A549 (cell line): ENCODE measurements around the gene SLC39A10. TPM values are rescaled to one million over a fixed set of nuclear protein-coding genes. Genes with fewer than 3 reads are reported as not detected.
A peak's percentile ranks its signal among the peaks of the same experiment; 100 is the strongest.

Source experiments
- ATAC-seq, 2 experiments: fragments of 200-7000 bp in 1 of 2; fragments of >200 bp in 1 of 2; cut with Nextera tagmentation in 1 of 2; cut with Tn5 transposase in 1 of 2; 3 replicates each; pipeline versions ENCODE4 v1.8.0 to v1.9.1; 2018 to 2020; ENCODE audit warnings: mild to moderate bottlenecking in 1 of 2, moderate library complexity in 1 of 2
- CTCF ChIA-PET: fragments of 300-600 bp; sonication (Branson Sonifier 250); formaldehyde crosslinking; extraction: SDS; loops from one replicate; lab custom pipeline; 2021; ENCODE audit warnings: antibody characterized with exemption, inconsistent platforms; lab: Yijun Ruan, JAX
- POLR2A ChIA-PET: fragments of 350-600 bp; formaldehyde crosslinking; extraction: SDS; loops from one replicate; lab custom pipeline; 2021; ENCODE audit warnings: antibody characterized with exemption, inconsistent platforms; lab: Yijun Ruan, JAX
- DNase-seq, 2 experiments: peaks; one replicate each; pipeline versions ENCODE4 v3.0.0 to v3.0.0-alpha.2; 2011 to 2016; ENCODE audit warnings: low read depth in 1 of 2, low spot score in 1 of 2
- FAIRE-seq: peaks from 2 replicates; lab custom pipeline; 2011; peaks lifted over from hg19 to GRCh38; lab: Jason Lieb, UNC
- H3K27ac ChIP-seq, 2 experiments: fragments of >200 bp; sonication (Bioruptor Twin); formaldehyde crosslinking; 3 replicates each; pipeline ENCODE4 v1.5.1; 2016 to 2017
- H3K4me1 ChIP-seq: fragments of >200 bp; sonication (Bioruptor Twin); formaldehyde crosslinking; 3 replicates; pipeline ENCODE4 v1.6.1; 2016
- H3K4me2 ChIP-seq: fragments of >200 bp; sonication (Bioruptor Twin); formaldehyde crosslinking; 3 replicates; pipeline ENCODE4 v1.6.1; 2016
- H3K4me3 ChIP-seq: fragments of >200 bp; sonication (Bioruptor Twin); formaldehyde crosslinking; 3 replicates; pipeline ENCODE4 v1.5.1; 2016
- H3K9me3 ChIP-seq: fragments of >200 bp; sonication (Bioruptor Twin); formaldehyde crosslinking; 3 replicates; pipeline ENCODE4 v1.6.1; 2016
- BHLHE40 ChIP-seq: IDR thresholded peaks from 2 replicates; pipeline ENCODE4 v1.6.1; 2012; ENCODE audit warnings: low read depth, low read length, inconsistent platforms
- CBX8 ChIP-seq: fragments of 200-600 bp; sonication (generic); IDR thresholded peaks from 2 replicates; pipeline ENCODE4 v1.6.1; 2016
- CHD2 ChIP-seq: fragments of 150-350 bp; IDR thresholded peaks from 2 replicates; pipeline ENCODE4 v1.6.1; 2014; ENCODE audit warnings: low read length; ENCODE audit not compliant: partially characterized antibody
- CHD4 ChIP-seq: fragments of 200-600 bp; sonication (generic); IDR thresholded peaks from 2 replicates; pipeline ENCODE4 v1.6.1; 2016; ENCODE audit warnings: antibody characterized with exemption, mild to moderate bottlenecking, borderline replicate concordance
- EP300 ChIP-seq, 2 experiments: fragments of >200 bp; sonication (Bioruptor Twin); formaldehyde crosslinking; IDR thresholded peaks; 2 replicates in 1 of 2; 3 replicates in 1 of 2; pipeline ENCODE4 v1.6.1; 2016 to 2017
- FOXS1 ChIP-seq: fragments of 250-450 bp; sonication (Bioruptor Pico); IDR thresholded peaks from 2 replicates; pipeline ENCODE4 v1.5.0; 2020; ENCODE audit warnings: mild to moderate bottlenecking, moderate library complexity
- GATA3 ChIP-seq: IDR thresholded peaks from 2 replicates; pipeline ENCODE4 v1.6.1; 2012; ENCODE audit warnings: borderline replicate concordance
- HEYL ChIP-seq: fragments of 250-450 bp; sonication (Bioruptor Pico); IDR thresholded peaks from 2 replicates; pipeline ENCODE4 v1.8.0; 2021; ENCODE audit warnings: mild to moderate bottlenecking, moderate library complexity
- HOXB13 ChIP-seq: fragments of 250-450 bp; sonication (Bioruptor Pico); IDR thresholded peaks from 2 replicates; pipeline ENCODE4 v1.5.0; 2020; ENCODE audit warnings: low read depth, mild to moderate bottlenecking, moderate library complexity
- HOXB5 ChIP-seq: fragments of 250-450 bp; sonication (Bioruptor Pico); IDR thresholded peaks from 2 replicates; pipeline ENCODE4 v1.5.0; 2020; ENCODE audit warnings: mild to moderate bottlenecking, moderate library complexity
- JUN ChIP-seq, 2 experiments: fragments of >200 bp; sonication (Bioruptor Twin); formaldehyde crosslinking; IDR thresholded peaks; 2 replicates in 1 of 2; 3 replicates in 1 of 2; pipeline ENCODE4 v1.6.1; 2016 to 2017
- KDM1A ChIP-seq: fragments of 200-600 bp; sonication (generic); IDR thresholded peaks from 2 replicates; pipeline ENCODE4 v1.6.1; 2016; ENCODE audit warnings: low read depth, mild to moderate bottlenecking
- MAFK ChIP-seq: fragments of 450-650 bp; IDR thresholded peaks from 2 replicates; pipeline ENCODE4 v1.6.1; 2014; ENCODE audit not compliant: partially characterized antibody
- MYC ChIP-seq: IDR thresholded peaks from 2 replicates; pipeline ENCODE4 v1.6.1; 2012; ENCODE audit warnings: mild to moderate bottlenecking, inconsistent platforms, low read length, improper control_type of control experiment, borderline replicate concordance
- NFE2L2 ChIP-seq: fragments of 150-350 bp; conservative IDR thresholded peaks from 2 replicates; pipeline ENCODE4 v1.6.1; 2014; ENCODE audit warnings: low read length
- NPAS2 ChIP-seq: fragments of 250-450 bp; sonication (Bioruptor Pico); IDR thresholded peaks from 2 replicates; pipeline ENCODE4 v1.8.0; 2022; ENCODE audit warnings: mild to moderate bottlenecking, moderate library complexity, borderline replicate concordance
- NR3C1 ChIP-seq: fragments of >200 bp; sonication (Bioruptor Twin); formaldehyde crosslinking; IDR thresholded peaks from 3 replicates; pipeline ENCODE4 v1.6.1; 2017
- POLR2AphosphoS2 ChIP-seq: conservative IDR thresholded peaks from 2 replicates; pipeline ENCODE4 v1.6.1; 2012; ENCODE audit warnings: low read length, improper control_type of control experiment, inconsistent platforms
- RARB ChIP-seq: fragments of 250-450 bp; sonication (Bioruptor Pico); IDR thresholded peaks from 2 replicates; pipeline ENCODE4 v1.8.0; 2021; ENCODE audit warnings: mild to moderate bottlenecking, moderate library complexity
- RFX5 ChIP-seq: fragments of 450-650 bp; IDR thresholded peaks from 2 replicates; pipeline ENCODE4 v1.7.1; 2014; ENCODE audit warnings: antibody characterized with exemption, mild to moderate bottlenecking, moderate library complexity
- TP53 ChIP-seq: fragments of 250-450 bp; sonication (Bioruptor Pico); IDR thresholded peaks from 2 replicates; pipeline ENCODE4 v1.5.0; 2021; ENCODE audit warnings: mild to moderate bottlenecking, moderate library complexity
- USF2 ChIP-seq: fragments of 450-650 bp; IDR thresholded peaks from 2 replicates; pipeline ENCODE4 v1.6.1; 2014; ENCODE audit warnings: antibody characterized with exemption
- WGBS: methylation state at CpG from one replicate; pipeline ENCODE4 v1.1.6; 2017; ENCODE audit errors: missing lambda C conversion rate; 5-methylcytosine and 5-hydroxymethylcytosine counted together
- polyA plus RNA-seq, 4 experiments: library from polyadenylated mRNA; depleted of rRNA in 3 of 4; stranded (reverse); fragments of >200 nt; fragmentation: RNase III in 1 of 4; extraction: RNeasy Plus Mini Kit Qiagen cat#74134 plus additional on column Dnase treatment in 1 of 4; gene quantifications; 2 replicates in 3 of 4; 3 replicates in 1 of 4; pipeline ENCODE4 v1.2.3, GENCODE V29; 2011 to 2017
- TF ChIP-seq, protein P1 (sequence below): fragments of 250-450 bp; sonication (Bioruptor Pico); IDR thresholded peaks from 2 replicates; pipeline ENCODE4 v1.5.0; 2020; ENCODE audit warnings: low read depth, mild to moderate bottlenecking, moderate library complexity
- TF ChIP-seq, protein P2 (sequence below): IDR thresholded peaks from 2 replicates; pipeline ENCODE4 v1.6.1; 2012
- TF ChIP-seq, protein P3 (sequence below): fragments of 250-450 bp; sonication (Bioruptor Pico); IDR thresholded peaks from 2 replicates; pipeline ENCODE4 v1.5.0; 2021; ENCODE audit warnings: mild to moderate bottlenecking, moderate library complexity, borderline replicate concordance
- TF ChIP-seq, protein P4 (sequence below): fragments of >200 bp; sonication (Bioruptor Twin); formaldehyde crosslinking; IDR thresholded peaks from 3 replicates; pipeline ENCODE4 v1.6.1; 2016
- TF ChIP-seq, protein P5 (sequence below): fragments of 200-600 bp; sonication (generic); IDR thresholded peaks from 2 replicates; pipeline ENCODE4 v1.6.1; 2016; ENCODE audit warnings: antibody characterized with exemption, mild to moderate bottlenecking, moderate library complexity

Gene SLC39A10
- polyA plus RNA-seq, 2 of the 4 experiments (the other 2 are of a cell fraction) = 38.4 to 42.6 TPM

DNA sequence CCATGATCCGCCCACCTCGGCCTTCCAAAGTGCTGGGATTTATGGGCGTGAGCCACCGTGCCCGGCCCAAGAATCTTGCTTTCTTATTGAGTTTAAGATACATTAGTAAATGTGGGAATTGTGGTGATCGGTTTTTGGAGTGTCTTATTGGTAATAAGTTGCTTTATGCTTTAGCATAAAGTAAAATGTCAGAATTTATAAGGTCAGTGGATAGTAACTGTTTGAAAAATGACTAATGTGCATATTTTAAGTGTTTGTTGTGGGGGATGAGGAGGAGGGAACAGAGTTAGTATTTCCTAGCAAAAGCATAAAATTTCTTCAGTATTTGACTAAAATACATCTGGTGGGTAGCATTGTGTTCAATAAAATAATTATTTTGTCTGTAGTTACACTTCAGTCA is 77.4 kb downstream of the SLC39A10 start:
- CTCF ChIA-PET = no interaction called here
- H3K4me2 ChIP-seq = peak overlapping the region; percentile 22; the same call in 2 of the 3 replicates
- H3K27ac ChIP-seq = no peak overlapping the region
- ATAC-seq = no peak
- H3K9me3 ChIP-seq = no peaks in the 10 kb centered on the region
- no peak for FAIRE-seq
- WGBS = 78% methylated on average over 6 of the region's 6 CpGs
- no peak for DNase-seq
- POLR2A ChIA-PET = no interaction called here
- H3K4me1 ChIP-seq = peaks cover 19% of the 10 kb centered on the region
- no peak overlapping the region for H3K4me3 ChIP-seq
- no peak for TF ChIP-seq NFE2L2
- no peak for TF ChIP-seq NR3C1
- no peak for TF ChIP-seq EP300 (IDR thresholded peaks at IDR 0.05)
- TF ChIP-seq RFX5 = no peak
- no peak for TF ChIP-seq FOXS1 (CRISPR knock-in tag)
- TF ChIP-seq HEYL (CRISPR knock-in tag) = no peak
- TF ChIP-seq, protein P1, sequence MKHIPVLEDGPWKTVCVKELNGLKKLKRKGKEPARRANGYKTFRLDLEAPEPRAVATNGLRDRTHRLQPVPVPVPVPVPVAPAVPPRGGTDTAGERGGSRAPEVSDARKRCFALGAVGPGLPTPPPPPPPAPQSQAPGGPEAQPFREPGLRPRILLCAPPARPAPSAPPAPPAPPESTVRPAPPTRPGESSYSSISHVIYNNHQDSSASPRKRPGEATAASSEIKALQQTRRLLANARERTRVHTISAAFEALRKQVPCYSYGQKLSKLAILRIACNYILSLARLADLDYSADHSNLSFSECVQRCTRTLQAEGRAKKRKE (CRISPR knock-in tag) = no peak
- TF ChIP-seq MAFK = no peak
- TF ChIP-seq CBX8 = no peak
- TF ChIP-seq CHD2 = no peak
- TF ChIP-seq USF2 = no peak
- TF ChIP-seq, protein P2, sequence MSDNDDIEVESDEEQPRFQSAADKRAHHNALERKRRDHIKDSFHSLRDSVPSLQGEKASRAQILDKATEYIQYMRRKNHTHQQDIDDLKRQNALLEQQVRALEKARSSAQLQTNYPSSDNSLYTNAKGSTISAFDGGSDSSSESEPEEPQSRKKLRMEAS = no peak
- no peak for TF ChIP-seq KDM1A
- TF ChIP-seq, protein P3, sequence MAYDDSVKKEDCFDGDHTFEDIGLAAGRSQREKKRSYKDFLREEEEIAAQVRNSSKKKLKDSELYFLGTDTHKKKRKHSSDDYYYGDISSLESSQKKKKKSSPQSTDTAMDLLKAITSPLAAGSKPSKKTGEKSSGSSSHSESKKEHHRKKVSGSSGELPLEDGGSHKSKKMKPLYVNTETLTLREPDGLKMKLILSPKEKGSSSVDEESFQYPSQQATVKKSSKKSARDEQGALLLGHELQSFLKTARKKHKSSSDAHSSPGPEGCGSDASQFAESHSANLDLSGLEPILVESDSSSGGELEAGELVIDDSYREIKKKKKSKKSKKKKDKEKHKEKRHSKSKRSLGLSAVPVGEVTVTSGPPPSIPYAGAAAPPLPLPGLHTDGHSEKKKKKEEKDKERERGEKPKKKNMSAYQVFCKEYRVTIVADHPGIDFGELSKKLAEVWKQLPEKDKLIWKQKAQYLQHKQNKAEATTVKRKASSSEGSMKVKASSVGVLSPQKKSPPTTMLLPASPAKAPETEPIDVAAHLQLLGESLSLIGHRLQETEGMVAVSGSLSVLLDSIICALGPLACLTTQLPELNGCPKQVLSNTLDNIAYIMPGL (CRISPR knock-in tag) = no peak
- no peak for TF ChIP-seq HOXB5
- no peak for TF ChIP-seq CHD4

DNA sequence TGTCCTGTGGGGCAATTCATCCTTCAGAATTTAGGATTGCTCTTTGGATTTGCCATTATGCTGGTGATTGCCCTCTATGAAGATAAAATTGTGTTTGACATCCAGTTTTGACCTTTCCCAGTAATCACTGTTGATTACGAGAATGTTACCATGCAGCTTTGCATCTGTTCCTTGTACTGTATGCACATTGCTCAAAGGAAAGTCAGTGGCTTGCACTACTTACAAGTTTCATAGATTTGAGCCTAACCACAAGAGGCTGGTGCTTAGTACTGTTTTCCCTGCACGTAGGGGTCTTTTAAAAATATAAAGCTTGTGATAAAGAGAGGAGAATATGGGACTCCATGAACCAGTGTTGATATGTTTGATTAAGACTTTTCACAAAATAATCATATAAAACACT is 77.9 kb downstream of the SLC39A10 start:
- Histone ChIP-seq H3K4me3 (no peak overlapping the region), H3K9me3 (no peaks in the 10 kb centered on the region), H3K27ac (no peak overlapping the region), H3K4me2 (no peak overlapping the region), H3K4me1 (peaks cover 19% of the 10 kb centered on the region)
- DNase-seq = no peak
- FAIRE-seq = no peak
- POLR2A ChIA-PET = no interaction called here
- WGBS = 83% methylated on average over 2 of the region's 2 CpGs
- TF ChIP-seq RARB (CRISPR knock-in tag) (no peak), JUN (IDR thresholded peaks at IDR 0.05) (no peak), HEYL (CRISPR knock-in tag) (no peak), NPAS2 (CRISPR knock-in tag) (no peak), NFE2L2 (no peak)
- CTCF ChIA-PET = no interaction called here
- ATAC-seq = no peak

GRCh38 chr2:195735347-195735746 is 78.3 kb downstream of the SLC39A10 start:
- H3K4me3 ChIP-seq = no peak overlapping the region
- no peak overlapping the region for H3K4me2 ChIP-seq
- ChIA-PET CTCF (no interaction called here), POLR2A (no interaction called here)
- no peak for ATAC-seq
- FAIRE-seq = no peak
- H3K27ac ChIP-seq = no peak overlapping the region
- H3K9me3 ChIP-seq = no peaks in the 10 kb centered on the region
- WGBS = 100% methylated on average over 1 of the region's 1 CpG
- DNase-seq = no peak
- peaks cover 19% of the 10 kb centered on the region for H3K4me1 ChIP-seq
- TF ChIP-seq HOXB13 (CRISPR knock-in tag) (no peak), GATA3 (no peak), MYC (no peak), POLR2AphosphoS2 (no peak), HOXB5 (no peak), BHLHE40 (no peak), NPAS2 (CRISPR knock-in tag) (no peak), TP53 (CRISPR knock-in tag) (no peak)
- TF ChIP-seq, protein P4, sequence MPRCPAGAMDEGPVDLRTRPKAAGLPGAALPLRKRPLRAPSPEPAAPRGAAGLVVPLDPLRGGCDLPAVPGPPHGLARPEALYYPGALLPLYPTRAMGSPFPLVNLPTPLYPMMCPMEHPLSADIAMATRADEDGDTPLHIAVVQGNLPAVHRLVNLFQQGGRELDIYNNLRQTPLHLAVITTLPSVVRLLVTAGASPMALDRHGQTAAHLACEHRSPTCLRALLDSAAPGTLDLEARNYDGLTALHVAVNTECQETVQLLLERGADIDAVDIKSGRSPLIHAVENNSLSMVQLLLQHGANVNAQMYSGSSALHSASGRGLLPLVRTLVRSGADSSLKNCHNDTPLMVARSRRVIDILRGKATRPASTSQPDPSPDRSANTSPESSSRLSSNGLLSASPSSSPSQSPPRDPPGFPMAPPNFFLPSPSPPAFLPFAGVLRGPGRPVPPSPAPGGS = no peak
- TF ChIP-seq, protein P5, sequence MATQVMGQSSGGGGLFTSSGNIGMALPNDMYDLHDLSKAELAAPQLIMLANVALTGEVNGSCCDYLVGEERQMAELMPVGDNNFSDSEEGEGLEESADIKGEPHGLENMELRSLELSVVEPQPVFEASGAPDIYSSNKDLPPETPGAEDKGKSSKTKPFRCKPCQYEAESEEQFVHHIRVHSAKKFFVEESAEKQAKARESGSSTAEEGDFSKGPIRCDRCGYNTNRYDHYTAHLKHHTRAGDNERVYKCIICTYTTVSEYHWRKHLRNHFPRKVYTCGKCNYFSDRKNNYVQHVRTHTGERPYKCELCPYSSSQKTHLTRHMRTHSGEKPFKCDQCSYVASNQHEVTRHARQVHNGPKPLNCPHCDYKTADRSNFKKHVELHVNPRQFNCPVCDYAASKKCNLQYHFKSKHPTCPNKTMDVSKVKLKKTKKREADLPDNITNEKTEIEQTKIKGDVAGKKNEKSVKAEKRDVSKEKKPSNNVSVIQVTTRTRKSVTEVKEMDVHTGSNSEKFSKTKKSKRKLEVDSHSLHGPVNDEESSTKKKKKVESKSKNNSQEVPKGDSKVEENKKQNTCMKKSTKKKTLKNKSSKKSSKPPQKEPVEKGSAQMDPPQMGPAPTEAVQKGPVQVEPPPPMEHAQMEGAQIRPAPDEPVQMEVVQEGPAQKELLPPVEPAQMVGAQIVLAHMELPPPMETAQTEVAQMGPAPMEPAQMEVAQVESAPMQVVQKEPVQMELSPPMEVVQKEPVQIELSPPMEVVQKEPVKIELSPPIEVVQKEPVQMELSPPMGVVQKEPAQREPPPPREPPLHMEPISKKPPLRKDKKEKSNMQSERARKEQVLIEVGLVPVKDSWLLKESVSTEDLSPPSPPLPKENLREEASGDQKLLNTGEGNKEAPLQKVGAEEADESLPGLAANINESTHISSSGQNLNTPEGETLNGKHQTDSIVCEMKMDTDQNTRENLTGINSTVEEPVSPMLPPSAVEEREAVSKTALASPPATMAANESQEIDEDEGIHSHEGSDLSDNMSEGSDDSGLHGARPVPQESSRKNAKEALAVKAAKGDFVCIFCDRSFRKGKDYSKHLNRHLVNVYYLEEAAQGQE = no peak
